GM18907 (cell line): ENCODE measurements around the gene MYH15.
A peak's percentile ranks its signal among the peaks of the same experiment; 100 is the strongest.

Experiments
- ATAC-seq: cut with Tn5 transposase; IDR thresholded peaks from one replicate; pipeline ENCODE4 v1.9.1; 2021; ENCODE audit warnings: mild to moderate bottlenecking, moderate library complexity; ENCODE audit not compliant: unreplicated experiment

The MYH15 gene

GRCh38 chr3:108511055-108511454 is 659 bp upstream of the MYH15 start:
- no peak for ATAC-seq

- no peak for ATAC-seq
Observed at GRCh38 chr3:108509871-108510270, 525 bp downstream of the MYH15 start.

- ATAC-seq: no peak
Observed at GRCh38 chr3:108509263-108509662, 1.1 kb downstream of the MYH15 start.

DNA sequence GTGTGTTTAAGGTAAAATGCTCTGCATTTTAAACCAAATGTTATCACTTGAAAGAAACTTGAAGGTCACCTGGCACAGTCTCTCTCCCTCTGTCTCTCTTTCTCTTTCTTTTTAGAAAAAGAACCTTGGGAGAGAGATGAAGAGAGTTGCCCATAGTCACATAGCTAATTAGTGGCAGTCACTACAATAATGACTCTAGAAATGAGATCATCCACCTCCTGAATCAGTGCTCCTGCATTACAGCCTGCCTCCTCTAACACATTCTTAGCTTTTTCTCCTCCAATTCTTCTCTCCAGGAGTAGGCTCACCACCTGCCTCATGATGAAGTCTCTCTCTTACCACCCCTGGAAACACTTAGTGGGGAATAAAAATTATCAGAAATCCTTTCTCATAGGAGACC is 2.5 kb downstream of the MYH15 start:
- ATAC-seq: no peak

DNA sequence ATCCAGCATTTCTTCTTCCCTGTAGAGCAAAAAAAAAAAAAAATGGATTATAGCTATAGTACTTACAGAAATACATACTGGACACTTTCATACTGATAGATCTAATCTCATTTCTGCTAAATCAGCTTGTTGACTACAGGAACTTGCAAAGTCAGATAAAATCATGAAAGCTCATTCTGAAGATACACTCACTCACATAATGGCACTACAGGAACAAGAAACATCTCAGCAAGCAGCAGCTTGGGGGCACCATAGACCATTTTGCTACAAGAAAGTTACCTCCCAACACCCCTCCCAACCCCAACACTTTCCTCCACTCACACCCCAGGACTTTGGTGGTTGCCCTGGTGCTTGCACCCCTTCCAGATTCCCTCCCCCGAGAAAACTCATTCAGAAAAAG is 4.6 kb downstream of the MYH15 start:
- no peak for ATAC-seq

- ATAC-seq: no peak
Observed at GRCh38 chr3:108503722-108504121, 6.7 kb downstream of the MYH15 start.

DNA sequence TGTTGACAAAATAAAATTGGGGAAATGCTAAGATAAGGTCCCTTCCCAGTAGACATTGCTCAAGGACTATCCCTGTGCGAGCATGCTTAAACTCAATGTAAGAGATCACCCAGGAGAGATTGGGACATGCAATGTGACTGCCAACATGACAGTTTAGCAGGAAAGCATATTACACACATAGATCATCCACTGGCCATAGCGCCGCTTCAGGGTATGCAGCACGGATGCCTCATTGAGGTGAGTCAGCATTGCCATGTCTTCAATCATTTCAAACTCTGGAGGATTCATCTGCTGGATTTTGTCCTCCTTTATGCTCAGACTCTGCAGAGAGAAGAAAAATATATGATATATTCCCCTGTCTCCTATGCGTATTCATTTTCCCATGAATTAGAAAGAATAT is 8.9 kb downstream of the MYH15 start:
- ATAC-seq: no peak

DNA sequence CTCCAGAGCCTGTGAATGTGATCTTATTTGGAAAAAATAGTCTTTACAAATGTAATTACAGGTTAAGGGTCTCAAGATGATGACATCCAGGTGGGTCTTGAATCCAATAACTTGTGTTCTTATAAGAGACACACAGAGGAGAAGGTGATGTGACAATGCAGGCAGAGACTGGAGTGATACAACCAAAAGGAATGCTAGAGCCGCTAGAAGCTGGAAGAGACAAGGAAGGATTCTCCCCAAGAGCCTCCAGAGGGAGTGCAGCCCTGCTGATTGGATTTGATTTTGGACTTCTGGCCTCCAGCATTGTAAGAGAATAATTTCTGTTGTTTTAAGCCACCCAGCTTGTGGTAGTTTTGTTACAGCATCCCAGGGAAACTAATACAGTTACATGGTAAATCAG is 9.7 kb downstream of the MYH15 start:
- no peak for ATAC-seq

DNA sequence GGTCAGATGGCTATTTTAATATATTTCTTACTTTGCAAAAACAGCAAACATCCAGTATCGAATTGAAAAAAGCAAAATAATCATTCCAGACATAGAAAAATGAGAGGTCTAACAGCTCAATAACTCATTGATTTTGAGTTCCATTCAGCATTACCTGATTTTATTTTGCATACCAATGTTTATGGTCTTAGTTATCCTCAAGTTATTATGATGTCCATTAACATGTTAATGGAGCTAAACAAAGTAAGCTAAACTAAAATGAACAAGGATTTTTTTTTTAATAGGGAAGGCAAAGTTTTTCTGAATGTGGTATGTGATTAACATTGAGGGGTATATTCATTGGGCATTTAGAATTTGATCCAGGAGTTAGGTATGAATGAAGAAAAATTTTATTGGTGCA is 13.1 kb downstream of the MYH15 start:
- no peak for ATAC-seq

GRCh38 chr3:108495717-108496116 is 14.7 kb downstream of the MYH15 start:
- no peak for ATAC-seq

- ATAC-seq: no peak
Observed at GRCh38 chr3:108494906-108495531, 15.4 kb downstream of the MYH15 start.

- no peak for ATAC-seq
Observed at GRCh38 chr3:108493862-108494261, 16.5 kb downstream of the MYH15 start.

DNA sequence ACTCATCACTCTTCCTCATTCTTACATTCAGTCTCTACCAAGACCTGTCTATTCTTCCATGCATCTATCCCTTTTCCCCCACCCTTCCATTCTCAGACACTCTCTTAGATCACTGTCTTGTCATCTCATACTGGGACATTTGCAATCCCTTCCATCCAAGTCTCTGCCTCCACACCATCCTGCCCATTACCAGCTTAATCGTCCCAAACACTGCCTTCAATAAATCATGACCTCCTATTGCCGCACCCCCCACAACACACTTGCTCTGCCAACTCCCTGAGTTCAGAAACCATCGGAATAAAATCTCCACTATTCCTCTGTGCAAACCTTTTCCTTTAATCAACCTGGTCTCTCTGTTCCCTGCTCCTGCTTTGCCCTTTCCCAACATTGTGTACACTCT is 18.9 kb downstream of the MYH15 start:
- no peak for ATAC-seq

DNA sequence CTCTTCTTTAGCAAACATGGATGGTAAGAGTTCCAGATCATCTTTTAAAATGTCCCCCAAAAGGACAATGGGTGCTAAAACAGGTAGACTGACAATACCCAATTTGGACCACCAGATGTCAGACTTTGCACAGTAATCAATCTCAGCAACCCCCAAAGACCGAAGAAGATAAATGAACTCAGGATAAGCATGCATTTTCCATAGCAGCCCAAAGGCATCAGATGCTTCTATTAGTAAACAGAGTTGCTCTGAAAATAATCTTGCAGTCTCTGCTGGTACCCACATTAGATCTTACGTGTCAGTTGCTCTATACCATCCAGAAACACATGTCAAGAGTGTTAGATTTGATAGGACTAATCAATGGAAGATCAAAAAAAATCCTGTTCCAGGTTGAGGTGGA is 20.6 kb downstream of the MYH15 start:
- peak; percentile 83 for ATAC-seq

DNA sequence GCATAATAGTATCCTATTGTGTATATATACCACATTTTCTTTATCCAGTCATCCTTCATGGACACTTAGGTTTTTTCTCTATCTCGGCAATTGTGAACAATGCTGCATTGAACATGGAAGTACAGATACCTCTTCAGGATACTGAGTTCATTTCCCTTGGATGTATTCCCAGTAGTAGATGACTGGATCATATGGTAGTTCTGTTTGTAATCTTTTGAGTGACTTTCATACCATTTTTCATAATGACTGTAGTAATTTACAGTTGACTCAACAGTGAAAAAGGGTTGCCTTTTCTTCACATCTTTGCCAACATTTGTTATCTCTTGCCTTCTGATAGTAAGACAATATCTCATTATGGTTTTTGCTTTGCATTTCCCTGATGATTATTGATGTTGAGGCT is 21.8 kb downstream of the MYH15 start:
- ATAC-seq: no peak

DNA sequence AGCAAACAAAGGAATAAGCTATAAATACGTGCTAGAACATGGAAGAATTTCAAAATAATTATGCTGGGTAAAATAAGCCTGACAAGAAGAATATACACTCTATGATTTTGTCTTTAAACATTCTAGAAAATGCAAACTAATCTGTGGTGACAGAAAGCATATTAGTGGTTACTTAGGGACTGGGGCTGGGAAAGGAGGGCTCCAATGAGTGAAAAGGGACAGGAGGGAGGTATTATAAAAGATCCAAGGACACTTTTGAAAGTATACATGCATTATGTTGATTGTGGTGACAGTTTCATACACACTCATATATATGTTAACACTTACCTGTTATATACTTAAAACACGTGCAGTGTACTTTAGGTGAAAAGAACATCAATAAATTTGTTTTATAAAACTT is 23.0 kb downstream of the MYH15 start:
- no peak for ATAC-seq

DNA sequence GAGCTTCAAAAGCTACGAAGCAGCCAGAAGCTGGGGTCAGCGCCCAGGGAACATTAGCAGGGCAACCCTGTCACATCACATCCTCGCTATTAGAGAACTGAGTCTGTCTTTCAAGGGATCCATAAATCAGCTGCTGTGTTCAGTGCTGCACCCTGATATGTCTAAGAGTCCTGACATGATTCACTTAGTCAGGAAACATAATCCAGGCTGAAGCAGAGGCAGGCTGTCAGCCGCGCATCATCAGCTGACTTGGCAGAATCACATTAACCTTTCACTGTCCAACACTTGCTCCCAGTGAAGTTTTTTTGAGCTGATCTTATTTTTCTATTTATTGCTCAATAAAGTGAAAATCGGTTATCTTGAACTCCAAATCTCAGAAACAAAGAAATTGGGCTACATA is 23.5 kb downstream of the MYH15 start:
- ATAC-seq: no peak

DNA sequence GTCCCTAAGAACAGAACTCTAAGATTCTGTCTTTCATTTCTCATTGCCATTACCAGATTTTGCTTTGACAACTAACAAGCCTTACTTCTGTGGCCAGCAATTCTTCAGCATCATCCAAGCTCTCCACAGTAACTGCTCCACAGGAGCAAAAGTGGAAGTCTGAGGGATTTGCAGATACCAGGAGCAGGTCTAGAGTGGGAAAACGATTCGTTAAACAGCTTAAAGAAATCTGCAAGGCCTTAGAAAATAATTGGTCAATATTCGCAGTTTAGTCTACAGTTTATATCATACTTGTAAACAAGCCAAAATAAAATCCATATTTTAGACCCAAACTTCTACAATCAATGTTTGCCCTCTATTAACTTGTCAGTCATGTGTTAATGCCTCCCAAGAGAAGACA is 24.1 kb downstream of the MYH15 start:
- ATAC-seq: no peak

DNA sequence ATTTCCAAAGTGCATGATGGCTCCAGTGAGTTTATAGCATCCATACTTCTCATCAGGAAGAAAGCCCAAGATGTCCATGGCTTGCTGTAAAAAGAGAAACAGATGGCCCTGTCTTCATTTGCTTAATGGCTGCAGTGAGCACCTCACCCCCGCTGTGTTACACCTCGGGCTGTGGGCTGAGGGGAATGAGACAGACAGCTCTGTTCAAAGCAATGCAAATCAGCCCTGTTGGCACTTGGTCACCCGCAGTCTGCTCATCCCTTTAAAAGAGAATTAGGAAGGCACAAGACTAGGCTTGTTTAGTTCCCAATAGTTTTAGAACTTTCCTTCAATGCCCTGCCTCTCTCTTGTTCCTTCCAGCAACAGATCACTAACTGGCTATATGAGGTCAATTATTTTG is 25.2 kb downstream of the MYH15 start:
- no peak for ATAC-seq

DNA sequence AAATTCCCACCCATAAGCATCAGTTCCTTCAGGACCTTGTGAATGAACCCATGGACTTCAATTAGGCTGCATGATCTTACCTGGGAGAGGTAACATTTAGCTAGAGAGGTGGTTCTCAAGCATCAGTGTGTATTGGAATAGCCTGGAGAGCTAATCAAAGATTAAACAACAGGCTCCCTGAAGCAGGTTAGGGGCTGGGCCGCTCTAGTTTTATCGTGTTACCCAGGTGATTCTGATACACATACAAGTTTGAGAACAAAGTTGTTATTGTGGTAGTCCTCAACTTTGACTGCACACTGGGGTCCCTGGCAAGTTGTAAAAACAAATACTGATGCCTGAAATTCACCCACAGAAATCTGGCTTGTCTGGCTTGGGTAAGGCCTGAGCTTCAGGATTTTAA is 31.2 kb downstream of the MYH15 start:
- ATAC-seq: no peak

DNA sequence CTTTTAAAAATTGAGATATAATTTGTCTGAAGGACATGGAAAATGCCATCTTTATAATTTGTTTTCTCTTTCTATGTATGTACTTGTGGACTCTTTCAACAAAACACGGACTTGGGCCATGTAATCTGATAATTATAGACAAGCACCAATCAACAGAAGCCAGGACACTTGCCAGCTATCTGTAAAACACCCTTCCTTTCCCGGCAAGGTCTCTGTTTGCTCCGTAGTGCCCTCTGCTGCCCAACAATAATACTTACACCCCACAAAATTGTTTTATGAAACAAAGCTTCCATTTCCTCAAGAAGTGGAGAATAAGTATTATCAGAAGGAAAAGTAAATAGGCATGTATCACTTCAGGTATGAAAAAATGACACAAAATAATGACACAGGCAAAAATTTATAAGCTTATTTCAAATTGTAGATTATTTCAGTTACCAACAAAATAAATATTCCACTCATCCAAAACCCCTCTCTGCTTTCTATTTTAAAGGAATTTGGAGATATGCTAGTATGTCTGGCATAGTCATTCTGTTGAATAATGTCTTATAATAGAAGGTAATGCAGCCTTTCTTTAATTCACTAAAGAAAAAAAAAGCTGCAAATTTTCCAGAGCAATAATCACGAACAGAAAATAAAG is 32.8 kb downstream of the MYH15 start:
- ATAC-seq: peak; percentile 78

DNA sequence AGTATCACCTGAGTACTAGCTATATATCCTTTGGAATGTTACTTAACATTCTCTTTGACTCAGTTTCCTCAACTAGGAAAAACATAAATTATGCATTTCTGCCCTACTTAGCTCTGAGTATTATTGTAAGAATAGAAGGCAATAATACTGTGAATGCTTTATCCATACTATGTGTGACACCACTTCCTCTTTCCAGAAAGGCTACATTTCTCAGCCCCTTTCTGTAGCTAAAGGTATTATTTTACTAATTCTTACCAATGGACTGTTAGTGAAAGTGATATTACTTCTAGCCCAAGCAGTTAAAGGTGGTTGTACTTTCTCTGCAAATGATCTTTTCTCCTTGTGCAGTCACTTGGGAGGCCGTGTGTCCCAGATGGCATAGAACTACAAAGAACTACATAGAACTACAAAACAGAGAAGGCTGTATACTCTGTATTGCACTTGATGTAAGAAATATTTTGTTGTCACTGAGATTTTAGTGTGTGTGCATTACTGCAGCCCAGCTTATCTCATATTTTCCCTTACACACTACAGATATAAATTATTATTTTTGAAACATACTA is 35.1 kb downstream of the MYH15 start:
- ATAC-seq: peak; percentile 43

DNA sequence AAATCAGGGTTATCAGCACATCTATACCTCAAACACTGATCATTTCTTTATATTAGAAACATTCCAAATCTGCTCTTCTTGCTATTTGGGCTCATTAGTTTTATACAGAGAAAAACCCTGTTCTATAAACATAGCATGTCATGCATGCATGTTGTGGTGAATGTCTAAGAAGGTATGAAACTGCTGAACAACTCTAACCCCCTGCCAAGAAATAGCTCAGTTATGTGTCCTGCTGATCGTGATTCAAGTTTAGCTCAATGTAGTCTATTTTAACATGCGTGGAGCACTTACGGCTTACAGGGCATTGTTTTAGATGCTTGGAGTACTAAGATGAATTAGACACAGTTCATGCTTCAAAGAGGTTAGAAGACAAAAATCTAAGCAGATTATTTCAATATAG is 35.8 kb downstream of the MYH15 start:
- no peak for ATAC-seq
